ENCODE data around the gene FAM83G.
"Not testable (repeated sequence)": the region's sequence is repeated elsewhere in the genome, so short reads cannot be mapped to it uniquely, and the experiment has no call there.

FAM83G gene

GRCh38 chr17:19004421-19005136, at the start of gene FAM83G:
FAM83G (minus strand) TSS chr17:19004764; CDS start chr17:19004041, 723 bp downstream.
- DNase-seq (ENCODE audit: low read depth), result peak; percentile 52

- DNase-seq (ENCODE audit: low read depth), result not testable (repeated sequence)
Measured at GRCh38 chr17:19048826-19049225, 44.3 kb upstream of the FAM83G start.

- not testable (repeated sequence) for DNase-seq (ENCODE audit: low read depth)
Measured at GRCh38 chr17:19047510-19047909, 42.9 kb upstream of the FAM83G start.

- not testable (repeated sequence) for DNase-seq (ENCODE audit: low read depth)
Measured at GRCh38 chr17:19046782-19047375, 42.3 kb upstream of the FAM83G start, which contains the start of gene GRAP. GRAP (minus strand) TSS chr17:19046957; CDS start chr17:19046926, 31 bp downstream.

- not testable (repeated sequence) for DNase-seq (ENCODE audit: low read depth)
Measured at GRCh38 chr17:19044643-19045042, 40.1 kb upstream of the FAM83G start.

- DNase-seq (ENCODE audit: low read depth), result not testable (repeated sequence)
Measured at GRCh38 chr17:19043032-19043431, 38.5 kb upstream of the FAM83G start.

GRCh38 chr17:19042369-19042768, 37.8 kb upstream of the FAM83G start:
- DNase-seq (ENCODE audit: low read depth), result not testable (repeated sequence)

GRCh38 chr17:19041871-19042270, 37.3 kb upstream of the FAM83G start:
- not testable (repeated sequence) for DNase-seq (ENCODE audit: low read depth)

- DNase-seq (ENCODE audit: low read depth), result not testable (repeated sequence)
Measured at GRCh38 chr17:19040350-19040749, 35.8 kb upstream of the FAM83G start.

GRCh38 chr17:19038730-19039129, 34.2 kb upstream of the FAM83G start:
- not testable (repeated sequence) for DNase-seq (ENCODE audit: low read depth)

GRCh38 chr17:19038007-19038406, 33.4 kb upstream of the FAM83G start:
- not testable (repeated sequence) for DNase-seq (ENCODE audit: low read depth)

- DNase-seq (ENCODE audit: low read depth), result not testable (repeated sequence)
Measured at GRCh38 chr17:19037547-19037946, 33.0 kb upstream of the FAM83G start.

GRCh38 chr17:19036186-19036585, 31.6 kb upstream of the FAM83G start:
- not testable (repeated sequence) for DNase-seq (ENCODE audit: low read depth)

GRCh38 chr17:19032377-19032988, 27.9 kb upstream of the FAM83G start:
- not testable (repeated sequence) for DNase-seq (ENCODE audit: low read depth)

GRCh38 chr17:19031729-19032128, 27.2 kb upstream of the FAM83G start:
- not testable (repeated sequence) for DNase-seq (ENCODE audit: low read depth)

GRCh38 chr17:19030771-19031449, 26.3 kb upstream of the FAM83G start:
- DNase-seq (ENCODE audit: low read depth), result not testable (repeated sequence)

GRCh38 chr17:19029740-19030139, 25.2 kb upstream of the FAM83G start:
- DNase-seq (ENCODE audit: low read depth), result not testable (repeated sequence)

GRCh38 chr17:19028671-19029070, 24.1 kb upstream of the FAM83G start:
- not testable (repeated sequence) for DNase-seq (ENCODE audit: low read depth)

- no peak for DNase-seq (ENCODE audit: low read depth)
Measured at GRCh38 chr17:19024101-19025078, 19.8 kb upstream of the FAM83G start.

GRCh38 chr17:19023209-19023999, 18.8 kb upstream of the FAM83G start:
- no peak for DNase-seq (ENCODE audit: low read depth)

Data from HS-27A (cell line).